GM12878 (cell line): ENCODE data around the gene RASGRF1. TPM values are rescaled to one million over a fixed set of nuclear protein-coding genes. Genes with fewer than 3 reads are reported as not detected.

Experiments
- ATF2 ChIP-seq: IDR thresholded peaks from 2 replicates; pipeline ENCODE4 v1.6.1; 2012; ENCODE audit warnings: low read length, inconsistent platforms
- BMI1 ChIP-seq: fragments of 450-650 bp; IDR thresholded peaks from 2 replicates; pipeline ENCODE4 v1.6.1; 2016; ENCODE audit warnings: mild to moderate bottlenecking, moderate library complexity, borderline replicate concordance
- CBX3 ChIP-seq: fragments of 200-600 bp; sonication (generic); IDR thresholded peaks from 2 replicates; pipeline ENCODE4 v1.6.1; 2016; ENCODE audit warnings: low read depth, borderline replicate concordance
- CBX5 ChIP-seq: sonication (generic); IDR thresholded peaks from 2 replicates; pipeline ENCODE4 v1.6.1; 2016; ENCODE audit warnings: low read depth, moderate library complexity, mild to moderate bottlenecking, inconsistent platforms
- E4F1 ChIP-seq: fragments of 450-650 bp; IDR thresholded peaks from 2 replicates; pipeline ENCODE4 v1.6.1; 2018; ENCODE audit warnings: borderline replicate concordance, mild to moderate bottlenecking; ENCODE audit not compliant: partially characterized antibody
- EZH2 ChIP-seq: IDR thresholded peaks from 2 replicates; pipeline ENCODE4 v1.6.1; 2012; ENCODE audit warnings: low read depth, mild to moderate bottlenecking, control low read depth, inconsistent platforms, low read length, borderline replicate concordance; ENCODE audit not compliant: control insufficient read depth
- KDM1A ChIP-seq: fragments of 200-600 bp; sonication (generic); IDR thresholded peaks from 2 replicates; pipeline ENCODE4 v1.6.1; 2016; ENCODE audit warnings: borderline replicate concordance
- LARP7 ChIP-seq: fragments of 450-650 bp; IDR thresholded peaks from 2 replicates; pipeline ENCODE4 v1.6.1; 2017; ENCODE audit warnings: mild to moderate bottlenecking
- SKIL ChIP-seq: fragments of 450-650 bp; IDR thresholded peaks from 2 replicates; pipeline ENCODE4 v1.6.1; 2017; ENCODE audit warnings: mild to moderate bottlenecking, low read depth, inconsistent platforms; ENCODE audit not compliant: poor library complexity, severe bottlenecking
- ZSCAN29 ChIP-seq: fragments of 450-650 bp; IDR thresholded peaks from 2 replicates; pipeline ENCODE4 v1.6.1; 2017; ENCODE audit warnings: mild to moderate bottlenecking, moderate library complexity
- polyA plus RNA-seq, 11 experiments: library from polyadenylated mRNA; depleted of rRNA in 4 of 11; unstranded in 6 of 11; stranded (reverse) in 5 of 11; fragments of >200 nt; fragmentation: Nextera tagmentation in 4 of 11; fragmentation: Illumina TruSeq in 1 of 11; extraction: Ambion mirVana in 4 of 11; extraction: Trizol in 1 of 11; gene quantifications; 1 replicate in 1 of 11; 2 replicates in 10 of 11; pipeline versions ENCODE4 v1.2.1 to v1.2.3, GENCODE V29; 2011 to 2016; ENCODE audit warnings: inconsistent platforms in 2 of 11, missing spikeins in 2 of 11, low read depth in 1 of 11
- total RNA-seq, 4 experiments: library from RNA; depleted of rRNA in 3 of 4; stranded (reverse); fragments of >200 nt in 3 of 4; fragmentation: Illumina TruSeq in 1 of 4; extraction: Trizol in 1 of 4; gene quantifications; 2 replicates each; pipeline versions ENCODE4 v1.2.1 to v1.2.3, GENCODE V29; 2013 to 2021
- TF ChIP-seq, protein P1 (sequence below): IDR thresholded peaks from 2 replicates; pipeline ENCODE4 v1.6.1; 2011; ENCODE audit warnings: low read depth, mild to moderate bottlenecking, low read length, moderate library complexity, borderline replicate concordance; ENCODE audit errors: extremely low read depth

Gene RASGRF1
- total and polyA plus RNA-seq, 10 of the 15 experiments (the other 5 are each of a cell fraction or from before 2014, with no cell fraction given) = 0.20 to 1.9 (median 0.86) TPM

DNA sequence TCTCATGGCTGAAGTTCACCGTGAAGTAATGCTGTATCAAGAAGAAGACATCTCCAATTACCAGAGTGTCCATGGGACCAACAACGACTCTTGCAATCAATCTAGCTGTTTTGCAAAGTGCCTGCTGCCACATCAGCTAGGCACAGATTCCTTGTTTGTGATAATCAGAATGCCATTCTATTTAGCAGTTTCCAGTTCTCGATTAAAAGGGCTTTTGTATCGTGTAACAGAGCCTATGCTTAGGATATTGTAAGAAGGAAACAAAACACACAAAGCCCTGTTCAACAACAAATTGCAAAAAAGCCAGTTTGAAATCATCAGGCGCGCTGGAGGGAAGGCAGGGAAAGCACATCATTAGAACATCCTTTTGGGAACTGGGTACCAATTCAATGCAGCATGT is 26.1 kb downstream of the RASGRF1 start (continued):
- no peak for TF ChIP-seq CBX5
- TF ChIP-seq SKIL = no peak
- no peak for TF ChIP-seq KDM1A
- TF ChIP-seq ATF2 = no peak
- no peak for TF ChIP-seq LARP7
- TF ChIP-seq E4F1 = no peak
- TF ChIP-seq EZH2 = no peak
- no peak for TF ChIP-seq ZSCAN29
- no peak for TF ChIP-seq BMI1
- TF ChIP-seq, protein P1, sequence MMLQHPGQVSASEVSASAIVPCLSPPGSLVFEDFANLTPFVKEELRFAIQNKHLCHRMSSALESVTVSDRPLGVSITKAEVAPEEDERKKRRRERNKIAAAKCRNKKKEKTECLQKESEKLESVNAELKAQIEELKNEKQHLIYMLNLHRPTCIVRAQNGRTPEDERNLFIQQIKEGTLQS = no peak
- TF ChIP-seq CBX3 = no peak
- TF ChIP-seq, all 136 proteins: peak for 0
